Endothelial cell (in vitro differentiated cells): Measurements from ENCODE around the gene IL1RAPL2. TPM values are rescaled to one million over a fixed set of nuclear protein-coding genes. Genes with fewer than 3 reads are reported as not detected.

ENCODE experiments used
- DNase-seq: peaks from one replicate; pipeline ENCODE4 v3.0.0; 2021; ENCODE audit warnings: low spot score
- H3K27ac Mint-ChIP-seq: one replicate; pipeline ENCODE4 v1.8.0; 2021; ENCODE audit warnings: mixed read lengths, inconsistent platforms; ENCODE audit not compliant: unreplicated experiment
- H3K27me3 Mint-ChIP-seq: one replicate; pipeline ENCODE4 v1.8.0; 2021; ENCODE audit warnings: mild to moderate bottlenecking, moderate library complexity, mixed read lengths, inconsistent platforms; ENCODE audit not compliant: unreplicated experiment
- H3K36me3 Mint-ChIP-seq: one replicate; pipeline ENCODE4 v1.8.0; 2021; ENCODE audit warnings: mild to moderate bottlenecking, low read depth, mixed read lengths, inconsistent platforms; ENCODE audit not compliant: unreplicated experiment
- H3K4me1 Mint-ChIP-seq: one replicate; pipeline ENCODE4 v1.8.0; 2021; ENCODE audit warnings: mild to moderate bottlenecking, mixed read lengths, inconsistent platforms; ENCODE audit not compliant: unreplicated experiment
- H3K4me3 Mint-ChIP-seq: one replicate; pipeline ENCODE4 v1.8.0; 2021; ENCODE audit warnings: mild to moderate bottlenecking, mixed read lengths, inconsistent platforms; ENCODE audit not compliant: unreplicated experiment
- H3K9me3 Mint-ChIP-seq: one replicate; pipeline ENCODE4 v1.8.0; 2021; ENCODE audit warnings: mixed read lengths, inconsistent platforms; ENCODE audit not compliant: unreplicated experiment
- total RNA-seq: library from RNA; stranded (reverse); fragmentation: NEBNext Ultra II Directional; extraction: Animal tissue kit (Norgen Biotek cat#: 25700); gene quantifications from one replicate; pipeline ENCODE4 v1.2.1, GENCODE V29; 2021; ENCODE audit not compliant: unreplicated experiment
- TF ChIP-seq, protein P1 (sequence below): fragments of 200-600 bp; sonication (generic); IDR thresholded peaks from one replicate; pipeline ENCODE4 v1.5.0; 2021; ENCODE audit warnings: antibody characterized with exemption; ENCODE audit not compliant: unreplicated experiment

The IL1RAPL2 gene
- total RNA-seq, 1 donor from 2014 or later, result 0.51 TPM

DNA sequence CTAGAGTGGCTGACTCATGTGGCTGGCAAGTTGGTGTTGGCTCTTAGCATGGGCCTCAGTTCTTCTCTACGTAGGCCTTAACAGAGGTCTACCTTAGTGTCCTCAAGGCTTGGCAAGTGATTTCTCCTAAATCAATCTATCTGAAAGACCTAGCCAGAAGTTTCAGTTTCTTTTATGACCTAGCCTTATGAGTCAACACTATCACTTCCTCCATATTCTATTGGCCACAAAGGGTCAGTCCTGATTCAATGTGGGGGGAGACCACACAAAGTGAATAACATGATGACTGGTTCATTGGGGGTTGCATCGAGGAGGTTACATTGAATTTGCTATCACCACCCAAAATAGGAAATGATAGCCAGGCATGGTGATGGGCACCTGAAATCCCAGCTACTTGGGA lies 1250.5 kb downstream of the IL1RAPL2 start:
- Mint-ChIP-seq H3K4me3 (no peak overlapping the region), H3K9me3 (peaks cover 6% of the 10 kb centered on the region), H3K4me1 (no peaks in the 10 kb centered on the region), H3K36me3 (peaks cover 4% of the 10 kb centered on the region), H3K27me3 (no peaks in the 10 kb centered on the region), H3K27ac (no peak overlapping the region)
- no peak for DNase-seq
- TF ChIP-seq, protein P1, sequence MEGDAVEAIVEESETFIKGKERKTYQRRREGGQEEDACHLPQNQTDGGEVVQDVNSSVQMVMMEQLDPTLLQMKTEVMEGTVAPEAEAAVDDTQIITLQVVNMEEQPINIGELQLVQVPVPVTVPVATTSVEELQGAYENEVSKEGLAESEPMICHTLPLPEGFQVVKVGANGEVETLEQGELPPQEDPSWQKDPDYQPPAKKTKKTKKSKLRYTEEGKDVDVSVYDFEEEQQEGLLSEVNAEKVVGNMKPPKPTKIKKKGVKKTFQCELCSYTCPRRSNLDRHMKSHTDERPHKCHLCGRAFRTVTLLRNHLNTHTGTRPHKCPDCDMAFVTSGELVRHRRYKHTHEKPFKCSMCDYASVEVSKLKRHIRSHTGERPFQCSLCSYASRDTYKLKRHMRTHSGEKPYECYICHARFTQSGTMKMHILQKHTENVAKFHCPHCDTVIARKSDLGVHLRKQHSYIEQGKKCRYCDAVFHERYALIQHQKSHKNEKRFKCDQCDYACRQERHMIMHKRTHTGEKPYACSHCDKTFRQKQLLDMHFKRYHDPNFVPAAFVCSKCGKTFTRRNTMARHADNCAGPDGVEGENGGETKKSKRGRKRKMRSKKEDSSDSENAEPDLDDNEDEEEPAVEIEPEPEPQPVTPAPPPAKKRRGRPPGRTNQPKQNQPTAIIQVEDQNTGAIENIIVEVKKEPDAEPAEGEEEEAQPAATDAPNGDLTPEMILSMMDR, result no peak
